COLO668 (cell line): ENCODE measurements around the gene TEX22.

Source experiments
- DNase-seq: peaks from one replicate; lab custom pipeline; 2025; ENCODE audit not compliant: unreplicated experiment; lab: John Stamatoyannopoulos, UW

Gene TEX22

GRCh38 chr14:105455086-105455640, 56.8 kb downstream of the TEX22 start:
- no peak for DNase-seq

- DNase-seq = no peak
Measured at GRCh38 chr14:105455766-105456660, 57.7 kb downstream of the TEX22 start.

- no peak for DNase-seq
Measured at GRCh38 chr14:105456736-105457617, 58.6 kb downstream of the TEX22 start.

GRCh38 chr14:105458010-105458409, 59.7 kb downstream of the TEX22 start:
- no peak for DNase-seq

- DNase-seq = no peak
Measured at GRCh38 chr14:105458571-105458970, 60.2 kb downstream of the TEX22 start.

GRCh38 chr14:105460116-105460515, 61.8 kb downstream of the TEX22 start:
- no peak for DNase-seq

GRCh38 chr14:105460616-105461015, 62.3 kb downstream of the TEX22 start:
- no peak for DNase-seq

GRCh38 chr14:105461903-105462302, 63.6 kb downstream of the TEX22 start:
- DNase-seq = no peak
